MM.1S (cell line): ENCODE measurements around the gene SERPINI1.

Experiments used
- DNase-seq: peaks from one replicate; pipeline ENCODE4 v3.0.0-alpha.2; 2015
- H2AFZ ChIP-seq: fragments of 300-600 bp; sonication (generic); 2 replicates; pipeline ENCODE4 v1.6.0; 2016; ENCODE audit warnings: antibody characterized with exemption, low read length
- H3F3A ChIP-seq: fragments of 300-600 bp; sonication (generic); 2 replicates; pipeline ENCODE4 v1.6.1; 2016; ENCODE audit warnings: mild to moderate bottlenecking, antibody characterized with exemption, low read length, moderate library complexity, mixed read lengths; ENCODE audit not compliant: insufficient read depth
- H3K27ac ChIP-seq: fragments of 300-600 bp; sonication (generic); 2 replicates; pipeline ENCODE4 v1.5.1; 2016; ENCODE audit warnings: mild to moderate bottlenecking, low read length
- H3K27me3 ChIP-seq: fragments of 300-600 bp; sonication (generic); replicated peaks from 2 replicates; pipeline ENCODE4 v1.6.0; 2016; ENCODE audit warnings: low read length; ENCODE audit not compliant: insufficient read depth
- H3K36me3 ChIP-seq: fragments of 300-600 bp; sonication (generic); replicated peaks from 2 replicates; pipeline ENCODE4 v1.6.1; 2016; ENCODE audit warnings: mild to moderate bottlenecking, low read length, mixed read lengths; ENCODE audit not compliant: insufficient read depth
- H3K4me1 ChIP-seq: fragments of 300-600 bp; sonication (generic); 2 replicates; pipeline ENCODE4 v1.6.1; 2016; ENCODE audit warnings: low read length, mixed read lengths
- H3K4me2 ChIP-seq: fragments of 300-600 bp; sonication (generic); 2 replicates; pipeline ENCODE4 v1.6.0; 2016; ENCODE audit warnings: low read depth, low read length
- H3K4me3 ChIP-seq: fragments of 300-600 bp; sonication (generic); 2 replicates; pipeline ENCODE4 v1.5.1; 2016; ENCODE audit warnings: low read length, mixed read lengths
- H3K79me2 ChIP-seq: fragments of 300-600 bp; sonication (generic); 2 replicates; pipeline ENCODE4 v1.6.1; 2016; ENCODE audit warnings: mixed run types, low read length, mixed read lengths
- H3K9ac ChIP-seq: fragments of 300-600 bp; sonication (generic); 2 replicates; pipeline ENCODE4 v1.6.1; 2016; ENCODE audit warnings: low read length, mixed read lengths
- H3K9me2 ChIP-seq: fragments of 300-600 bp; sonication (generic); replicated peaks from 2 replicates; pipeline ENCODE4 v1.6.1; 2016; ENCODE audit warnings: mild to moderate bottlenecking, low read length, mixed read lengths; ENCODE audit not compliant: insufficient read depth
- H3K9me3 ChIP-seq: fragments of 300-600 bp; sonication (generic); replicated peaks from 2 replicates; pipeline ENCODE4 v1.6.1; 2016; ENCODE audit warnings: mild to moderate bottlenecking, low read length, mixed read lengths; ENCODE audit not compliant: insufficient read depth
- H4K20me1 ChIP-seq: fragments of 300-600 bp; sonication (generic); 2 replicates; pipeline ENCODE4 v1.6.1; 2016; ENCODE audit warnings: mild to moderate bottlenecking, low read length, moderate library complexity, mixed read lengths; ENCODE audit not compliant: insufficient read depth
- CTCF ChIP-seq: fragments of 300-600 bp; sonication (generic); IDR thresholded peaks from 2 replicates; pipeline ENCODE4 v1.5.1; 2016; ENCODE audit warnings: antibody characterized with exemption, low read length, mixed read lengths
- EZH2 ChIP-seq: fragments of 300-600 bp; sonication (generic); optimal IDR thresholded peaks from 2 replicates; pipeline ENCODE3; 2017; ENCODE audit warnings: low read depth, mild to moderate bottlenecking, antibody characterized with exemption, low read length, mixed read lengths
- EZH2phosphoT487 ChIP-seq: fragments of 300-600 bp; sonication (generic); IDR thresholded peaks from 2 replicates; pipeline ENCODE4 v1.6.1; 2018; ENCODE audit warnings: antibody characterized with exemption, low read length

The SERPINI1 gene

GRCh38 chr3:167787440-167787839 lies 51.9 kb downstream of the SERPINI1 start:
- Histone ChIP-seq H3K9ac (no peak overlapping the region), H3K79me2 (no peaks in the 10 kb centered on the region), H3K27ac (no peak overlapping the region), H3K36me3 (no peaks in the 10 kb centered on the region), H3F3A (no peaks in the 10 kb centered on the region), H4K20me1 (no peaks in the 10 kb centered on the region), H3K4me3 (no peak overlapping the region), H3K4me1 (no peaks in the 10 kb centered on the region), H3K4me2 (no peak overlapping the region), H3K27me3 (no peaks in the 10 kb centered on the region), H3K9me3 (no peaks in the 10 kb centered on the region), H3K9me2 (no peaks in the 10 kb centered on the region), H2AFZ (no peak overlapping the region)
- TF ChIP-seq EZH2 (no peak), CTCF (no peak), EZH2phosphoT487 (no peak)
- DNase-seq: no peak

- no peak overlapping the region for H3K27ac ChIP-seq
- H3F3A ChIP-seq: no peaks in the 10 kb centered on the region
- no peak for DNase-seq
- H3K79me2 ChIP-seq: no peaks in the 10 kb centered on the region
- no peak overlapping the region for H3K9ac ChIP-seq
- H4K20me1 ChIP-seq: no peaks in the 10 kb centered on the region
- H2AFZ ChIP-seq: no peak overlapping the region
- TF ChIP-seq CTCF (no peak), EZH2 (no peak), EZH2phosphoT487 (no peak)
- H3K4me2 ChIP-seq: no peak overlapping the region
- H3K4me3 ChIP-seq: no peak overlapping the region
- no peaks in the 10 kb centered on the region; the same call in 1 of the 2 replicates for H3K9me2 ChIP-seq
- no peaks in the 10 kb centered on the region for H3K9me3 ChIP-seq
- no peaks in the 10 kb centered on the region for H3K27me3 ChIP-seq
- no peaks in the 10 kb centered on the region for H3K36me3 ChIP-seq
- no peaks in the 10 kb centered on the region for H3K4me1 ChIP-seq
These were observed 62.9 kb downstream of the SERPINI1 start for GRCh38 chr3:167798443-167798842.

- TF ChIP-seq EZH2phosphoT487 (no peak), CTCF (no peak), EZH2 (no peak)
- Histone ChIP-seq H4K20me1 (no peaks in the 10 kb centered on the region), H3K36me3 (no peaks in the 10 kb centered on the region), H3K27me3 (no peaks in the 10 kb centered on the region), H3K4me1 (no peaks in the 10 kb centered on the region), H3F3A (no peaks in the 10 kb centered on the region), H2AFZ (no peak overlapping the region), H3K9ac (no peak overlapping the region), H3K9me3 (no peaks in the 10 kb centered on the region), H3K4me2 (no peak overlapping the region), H3K79me2 (no peaks in the 10 kb centered on the region), H3K27ac (no peak overlapping the region), H3K9me2 (no peaks in the 10 kb centered on the region), H3K4me3 (no peak overlapping the region)
- no peak for DNase-seq
These were observed 73.4 kb downstream of the SERPINI1 start for GRCh38 chr3:167808910-167809309.
